Esophagus (tissue), 2 donors: Measurements from ENCODE around the gene SPDYA. TPM values are rescaled to one million over a fixed set of nuclear protein-coding genes. Genes with fewer than 3 reads are reported as not detected.

Experiments
- H3K27ac ChIP-seq, 2 donors: one replicate each; pipeline ENCODE4 v1.5.1; 2013; ENCODE audit warnings: low read depth in 2 of 2, mild to moderate bottlenecking in 2 of 2, inconsistent platforms in 1 of 2, low read length in 1 of 2, moderate library complexity in 1 of 2
- H3K27me3 ChIP-seq, 2 donors: one replicate each; pipeline ENCODE4 v1.6.1; 2013; ENCODE audit warnings: low read length in 2 of 2, control low read depth in 1 of 2, mild to moderate bottlenecking in 1 of 2; ENCODE audit not compliant: insufficient read depth in 2 of 2, control insufficient read depth in 1 of 2
- H3K36me3 ChIP-seq, 2 donors: one replicate each; pipeline ENCODE4 v1.6.1; 2013; ENCODE audit warnings: low read length in 1 of 2; ENCODE audit not compliant: control insufficient read depth in 2 of 2, insufficient read depth in 2 of 2
- H3K4me1 ChIP-seq, 2 donors: one replicate each; pipeline ENCODE4 v1.6.1; 2013; ENCODE audit warnings: low read length in 1 of 2; ENCODE audit not compliant: control insufficient read depth in 2 of 2, insufficient read depth in 2 of 2
- H3K4me3 ChIP-seq, 2 donors: one replicate each; pipeline ENCODE4 v1.5.1; 2013; ENCODE audit warnings: low read length in 2 of 2, mild to moderate bottlenecking in 2 of 2, low read depth in 1 of 2, moderate library complexity in 1 of 2
- H3K9me3 ChIP-seq, 2 donors: one replicate each; pipeline ENCODE4 v1.6.1; 2013; ENCODE audit warnings: mild to moderate bottlenecking in 2 of 2, low read depth in 1 of 2, low read length in 1 of 2, moderate library complexity in 1 of 2; ENCODE audit not compliant: control insufficient read depth in 2 of 2, insufficient read depth in 1 of 2
- WGBS, 2 donors: extraction: QIAGEN DNeasy Blood & Tissue Kit; methylation state at CpG; one replicate each; pipeline ENCODE4 v1.1.7; 2013; 5-methylcytosine and 5-hydroxymethylcytosine counted together
- polyA plus RNA-seq, 2 donors: library from polyadenylated mRNA; stranded (reverse); fragments of 200-250 nt; gene quantifications; one replicate each; pipeline ENCODE4 v1.2.3, GENCODE V29; 2013
- donor health status: healthy with polysubstance abuse.
- donor health status: Bipolar disorder and iron deficiency.

Gene SPDYA
- polyA plus RNA-seq = under 1 TPM; 0.40 to 0.84 TPM

- 5% methylated on average over 80 to 97 of the region's 97 CpGs for WGBS, 2 donors
- Histone ChIP-seq H3K36me3 (no peaks in the 10 kb centered on the region), H3K4me3 (peak within 1 kb of the TSS; percentile 39 to 42), H3K27ac (peak within 1 kb of the TSS in 1 of 2 donors; percentile 16), H3K9me3 (no peaks in the 10 kb centered on the region), H3K4me1 (peaks cover 4 to 6% of the 10 kb centered on the region in 2 donors), H3K27me3 (no peaks in the 10 kb centered on the region)
Measured at GRCh38 chr2:28810384-28811285, at the start of gene SPDYA. Gene SPDYA (plus strand): TSS chr2:28810834. CDS start chr2:28816015, 5,181 bp downstream.

- H3K27me3 ChIP-seq = no peaks in the 10 kb centered on the region
- H3K9me3 ChIP-seq = no peaks in the 10 kb centered on the region
- 77 to 78% methylated on average over 3 of the region's 3 CpGs for WGBS, 2 donors
- H3K36me3 ChIP-seq = no peaks in the 10 kb centered on the region
- H3K27ac ChIP-seq = no peak overlapping the region
- peaks cover 2 to 5% of the 10 kb centered on the region in 2 donors for H3K4me1 ChIP-seq
- no peak overlapping the region for H3K4me3 ChIP-seq
Measured at GRCh38 chr2:28761420-28761819, 49.2 kb upstream of the SPDYA start.

GRCh38 chr2:28764909-28765711 is 45.5 kb upstream of the SPDYA start:
- no peaks in the 10 kb centered on the region for H3K36me3 ChIP-seq
- no peak overlapping the region for H3K27ac ChIP-seq
- H3K4me1 ChIP-seq = peaks cover 0 to 3% of the 10 kb centered on the region in 2 donors
- 72 to 78% methylated on average over 8 of the region's 8 CpGs for WGBS, 2 donors
- no peaks in the 10 kb centered on the region for H3K9me3 ChIP-seq
- H3K4me3 ChIP-seq = no peak overlapping the region
- H3K27me3 ChIP-seq = no peaks in the 10 kb centered on the region

- H3K4me3 ChIP-seq = no peak overlapping the region
- WGBS, 2 donors = 86 to 90% methylated on average over 2 of the region's 2 CpGs
- H3K4me1 ChIP-seq = no peaks in the 10 kb centered on the region
- H3K36me3 ChIP-seq = no peaks in the 10 kb centered on the region
- no peaks in the 10 kb centered on the region for H3K9me3 ChIP-seq
- no peaks in the 10 kb centered on the region for H3K27me3 ChIP-seq
- no peak overlapping the region for H3K27ac ChIP-seq
Measured at GRCh38 chr2:28766070-28766469, 44.6 kb upstream of the SPDYA start.

GRCh38 chr2:28767337-28767736 is 43.3 kb upstream of the SPDYA start:
- Histone ChIP-seq H3K4me3 (no peak overlapping the region), H3K36me3 (no peaks in the 10 kb centered on the region), H3K27ac (no peak overlapping the region), H3K27me3 (no peaks in the 10 kb centered on the region), H3K9me3 (no peaks in the 10 kb centered on the region), H3K4me1 (no peaks in the 10 kb centered on the region)
- 70 to 73% methylated on average over 3 of the region's 3 CpGs for WGBS, 2 donors

GRCh38 chr2:28768422-28768821 is 42.2 kb upstream of the SPDYA start:
- Histone ChIP-seq H3K27ac (no peak overlapping the region), H3K4me1 (no peaks in the 10 kb centered on the region), H3K4me3 (no peak overlapping the region), H3K27me3 (no peaks in the 10 kb centered on the region), H3K36me3 (no peaks in the 10 kb centered on the region), H3K9me3 (no peaks in the 10 kb centered on the region)

GRCh38 chr2:28768952-28769351 is 41.7 kb upstream of the SPDYA start:
- H3K36me3 ChIP-seq = no peaks in the 10 kb centered on the region
- H3K4me1 ChIP-seq = no peaks in the 10 kb centered on the region
- H3K27me3 ChIP-seq = no peaks in the 10 kb centered on the region
- no peak overlapping the region for H3K4me3 ChIP-seq
- H3K27ac ChIP-seq = no peak overlapping the region
- no peaks in the 10 kb centered on the region for H3K9me3 ChIP-seq
- WGBS, 2 donors = 91 to 92% methylated on average over 5 of the region's 5 CpGs

GRCh38 chr2:28772351-28772750 is 38.3 kb upstream of the SPDYA start:
- H3K27ac ChIP-seq = no peak overlapping the region
- 73 to 74% methylated on average over 2 of the region's 2 CpGs for WGBS, 2 donors
- no peaks in the 10 kb centered on the region for H3K36me3 ChIP-seq
- H3K4me1 ChIP-seq = no peaks in the 10 kb centered on the region
- H3K4me3 ChIP-seq = no peak overlapping the region
- H3K27me3 ChIP-seq = no peaks in the 10 kb centered on the region
- H3K9me3 ChIP-seq = no peaks in the 10 kb centered on the region

GRCh38 chr2:28776471-28776870 is 34.2 kb upstream of the SPDYA start:
- H3K4me1 ChIP-seq = no peaks in the 10 kb centered on the region
- WGBS, 2 donors = 75 to 76% methylated on average over 6 of the region's 6 CpGs
- H3K27me3 ChIP-seq = no peaks in the 10 kb centered on the region
- no peak overlapping the region for H3K27ac ChIP-seq
- H3K4me3 ChIP-seq = no peak overlapping the region
- H3K36me3 ChIP-seq = peaks cover 3% of the 10 kb centered on the region in 2 donors
- H3K9me3 ChIP-seq = no peaks in the 10 kb centered on the region
